AG09319 (cell line): ENCODE data around the gene VAV2.

Source experiments
- DNase-seq: peaks from one replicate; pipeline ENCODE4 v3.0.0-alpha.2; 2010; ENCODE audit warnings: low read depth; ENCODE audit errors: extremely low read depth
- CTCF ChIP-seq: IDR thresholded peaks from 2 replicates; pipeline ENCODE4 v1.5.1; 2011; ENCODE audit warnings: low read depth, mild to moderate bottlenecking, inconsistent platforms, low read length, moderate library complexity

Gene VAV2

GRCh38 chr9:133797406-133798105, 194.6 kb downstream of the VAV2 start:
- no peak for TF ChIP-seq CTCF

GRCh38 chr9:133796562-133796961, 195.6 kb downstream of the VAV2 start:
- no peak for DNase-seq
- no peak for TF ChIP-seq CTCF

More at GRCh38 chr9:133797406-133798105, 194.6 kb downstream of the VAV2 start:
- no peak for DNase-seq

GRCh38 chr9:133795049-133795448, 197.1 kb downstream of the VAV2 start:
- no peak for TF ChIP-seq CTCF
- no peak for DNase-seq

GRCh38 chr9:133794016-133794760, 197.9 kb downstream of the VAV2 start:
- TF ChIP-seq CTCF, result no peak
- no peak for DNase-seq

- no peak for DNase-seq
- TF ChIP-seq CTCF, result no peak
These were observed 198.7 kb downstream of the VAV2 start for GRCh38 chr9:133793471-133793870.

GRCh38 chr9:133792721-133793470, 199.2 kb downstream of the VAV2 start:
- DNase-seq, result peak; percentile 38
- TF ChIP-seq CTCF, result no peak; the same call in none of the 2 replicates
